Glomerular visceral epithelial cell (primary cell): Measurements from ENCODE around the gene IL36B.

Experiments
- DNase-seq: peaks from one replicate; pipeline ENCODE4 v3.0.0-alpha.2; 2016; ENCODE audit errors: extremely low spot score

The IL36B gene

DNA sequence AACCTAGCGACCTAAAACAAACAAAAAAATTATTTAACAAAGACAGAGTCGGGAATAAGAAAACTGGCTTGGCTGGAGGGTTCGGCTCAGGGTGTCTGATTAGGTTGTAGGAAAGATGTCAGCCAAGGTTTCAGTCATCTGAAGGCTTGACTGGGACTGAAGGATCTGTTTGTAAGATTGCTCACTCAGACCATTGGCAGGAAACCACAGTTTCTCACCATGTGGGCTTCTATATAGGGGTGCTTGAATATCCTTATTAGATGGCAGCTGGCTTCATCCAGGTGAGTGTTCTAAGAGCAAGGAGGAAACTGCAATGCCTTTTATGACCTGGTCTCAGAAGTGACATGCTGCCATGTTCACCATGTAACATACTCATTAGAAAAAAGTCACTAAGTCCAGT, 999 bp upstream of the IL36B start:
- no peak for DNase-seq

DNA sequence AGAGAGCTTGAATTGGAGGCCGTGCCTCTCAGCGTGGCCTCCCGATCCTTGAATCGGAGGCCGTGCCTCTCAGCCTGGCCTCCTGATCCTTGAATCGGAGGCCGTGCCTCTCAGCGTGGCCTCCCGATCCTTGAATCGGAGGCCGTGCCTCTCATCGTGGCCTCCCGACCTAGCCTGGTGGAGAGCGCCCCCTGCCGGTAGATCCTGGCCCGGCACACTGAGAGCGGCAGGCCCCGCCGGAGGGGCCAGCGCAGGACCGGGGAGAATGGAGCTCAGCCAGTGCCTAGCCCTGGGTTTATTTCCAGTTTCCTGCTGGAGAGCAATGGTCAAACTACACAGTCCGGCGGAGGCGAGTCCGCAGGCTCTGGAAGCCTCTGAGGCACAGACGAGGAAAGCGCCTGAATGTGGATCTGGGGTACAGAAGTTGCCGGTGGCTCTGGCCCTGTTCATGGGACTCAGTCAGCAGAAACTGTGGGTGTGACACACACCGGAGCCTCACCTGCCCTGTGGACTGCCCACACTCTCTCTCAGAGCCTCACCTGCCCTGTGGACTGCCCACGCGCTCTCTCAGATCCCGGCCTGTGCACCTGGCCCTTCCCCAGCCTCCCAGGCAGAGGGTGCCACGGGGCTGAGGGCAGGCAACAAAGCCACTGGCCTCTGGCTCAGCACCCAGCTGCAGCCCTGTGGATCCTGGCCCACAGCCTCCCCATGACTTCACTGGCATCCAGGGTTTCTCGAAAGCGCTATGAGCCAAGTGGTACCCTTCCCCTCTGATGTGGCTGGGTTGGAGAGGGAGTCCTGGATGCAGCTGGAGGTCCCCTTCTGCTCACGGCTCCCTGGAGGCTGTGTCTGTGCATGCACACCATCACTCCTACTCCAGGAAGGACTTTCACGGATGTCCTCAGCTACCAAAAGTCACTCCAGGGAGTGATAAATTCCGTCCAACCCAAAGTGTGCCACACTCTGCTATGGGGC, 1.5 kb downstream of the IL36B start:
- no peak for DNase-seq

DNA sequence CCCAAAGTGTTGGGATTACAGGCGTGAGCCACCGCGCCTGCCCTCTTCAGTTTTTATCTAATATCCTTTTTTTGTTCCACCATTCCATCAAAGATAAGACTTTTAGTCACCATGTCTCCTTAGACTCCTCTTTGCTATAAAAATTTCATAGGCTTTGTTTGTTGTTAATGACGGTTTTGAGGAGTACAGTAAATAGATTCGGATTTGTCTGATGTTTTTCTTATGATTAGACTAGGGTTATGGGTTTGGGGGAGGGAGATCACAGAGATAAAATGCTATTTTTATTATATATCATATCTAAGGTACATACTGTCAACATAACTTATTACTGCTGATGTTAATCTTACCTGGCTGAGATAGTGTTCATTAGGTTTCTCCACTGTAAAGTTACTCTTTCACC, 6.2 kb downstream of the IL36B start:
- DNase-seq: no peak

DNA sequence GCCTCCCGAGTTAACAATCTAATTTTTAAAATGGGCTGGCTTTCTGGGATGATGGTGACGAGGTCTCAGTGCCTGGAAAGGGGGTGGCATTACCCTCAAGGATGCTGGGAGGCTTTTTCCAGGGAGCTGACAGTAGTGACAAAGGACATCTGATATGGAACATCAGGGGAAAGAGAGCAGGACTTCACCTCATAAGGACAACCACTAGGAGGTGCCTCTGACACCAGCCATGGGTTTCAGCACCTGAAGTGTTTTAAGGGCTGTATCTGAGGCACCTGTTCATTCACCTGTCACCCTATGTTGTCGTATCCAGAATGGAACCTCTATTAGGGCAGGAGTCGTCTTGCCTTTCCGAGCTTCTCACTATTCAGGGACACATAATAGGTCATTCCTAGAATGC, 10.8 kb downstream of the IL36B start:
- no peak for DNase-seq

DNA sequence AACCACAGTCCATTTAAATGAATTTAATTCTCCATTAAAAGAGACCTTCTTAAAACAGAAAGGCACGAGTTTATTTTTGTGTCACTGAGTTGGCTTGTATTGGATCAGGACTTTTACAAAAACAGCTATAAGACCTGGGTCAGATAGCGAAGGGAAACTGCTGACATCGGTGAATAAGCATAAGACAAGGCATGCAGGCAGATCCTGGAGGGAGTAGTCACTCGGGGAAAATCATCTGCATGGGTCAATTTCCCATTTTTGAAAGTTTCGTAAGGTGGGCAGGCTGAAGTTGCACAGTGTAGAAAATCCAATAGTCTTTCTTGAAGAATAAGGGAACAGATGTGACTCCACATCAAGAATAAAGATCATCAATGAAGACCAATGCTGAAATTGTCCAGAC, 12.9 kb downstream of the IL36B start:
- no peak for DNase-seq

DNA sequence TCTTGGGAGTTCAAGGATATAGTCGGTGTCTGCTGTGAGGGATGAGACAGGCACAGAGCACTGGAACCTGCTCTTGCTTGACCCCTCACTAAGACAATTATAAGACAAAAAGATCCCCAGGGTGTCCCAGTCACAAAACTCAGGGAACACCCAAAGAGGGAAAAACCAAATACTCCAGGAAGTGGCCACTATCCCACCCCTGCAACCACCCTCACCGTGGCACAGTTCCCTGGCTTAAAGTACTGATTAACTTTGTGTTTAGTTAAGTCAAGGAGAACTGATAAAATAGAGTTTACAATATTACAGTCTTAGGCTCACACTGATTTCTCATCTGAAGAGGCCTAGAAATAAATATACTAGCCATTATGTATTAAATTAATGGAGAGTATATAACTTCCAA, 13.5 kb downstream of the IL36B start:
- DNase-seq: no peak

DNA sequence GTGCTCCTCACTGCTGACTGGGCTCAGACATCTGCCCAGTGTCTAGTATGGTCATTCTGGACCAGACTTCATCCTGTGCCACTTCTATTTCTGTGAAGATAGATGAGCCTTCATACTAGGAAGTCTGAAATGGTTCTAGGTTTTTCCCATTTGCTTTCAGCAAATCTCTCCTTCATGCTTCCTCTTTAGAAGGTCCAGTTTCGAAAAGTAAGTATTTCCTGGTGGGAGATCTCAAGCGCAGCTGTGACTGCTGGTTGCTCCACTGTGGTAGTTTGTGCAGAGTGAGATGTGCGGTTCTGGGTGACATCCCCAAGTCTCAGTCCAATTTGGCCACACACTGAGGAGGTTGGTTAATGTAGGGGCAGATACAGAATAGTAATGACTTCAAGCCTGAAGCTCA, 14.4 kb downstream of the IL36B start:
- no peak for DNase-seq

DNA sequence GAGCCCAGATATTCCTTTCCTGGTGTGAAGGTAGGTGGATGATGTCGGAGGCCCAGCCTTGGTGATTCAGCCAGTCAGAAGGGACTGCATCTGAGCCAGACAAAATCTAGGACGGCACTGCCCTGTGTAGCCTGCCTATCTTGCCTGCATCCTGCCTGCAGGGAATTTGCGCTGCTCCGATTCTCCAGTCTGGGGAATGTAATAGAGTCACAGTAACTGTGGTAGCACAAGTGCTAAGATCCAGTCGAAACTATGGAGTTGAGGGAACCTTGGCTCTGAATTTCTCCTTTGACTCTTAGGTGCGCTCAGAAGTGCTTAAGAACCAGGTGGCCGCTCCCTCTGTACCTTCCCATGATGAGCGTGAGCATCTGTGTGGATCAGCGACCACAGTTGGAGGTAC, 15.9 kb downstream of the IL36B start:
- no peak for DNase-seq

DNA sequence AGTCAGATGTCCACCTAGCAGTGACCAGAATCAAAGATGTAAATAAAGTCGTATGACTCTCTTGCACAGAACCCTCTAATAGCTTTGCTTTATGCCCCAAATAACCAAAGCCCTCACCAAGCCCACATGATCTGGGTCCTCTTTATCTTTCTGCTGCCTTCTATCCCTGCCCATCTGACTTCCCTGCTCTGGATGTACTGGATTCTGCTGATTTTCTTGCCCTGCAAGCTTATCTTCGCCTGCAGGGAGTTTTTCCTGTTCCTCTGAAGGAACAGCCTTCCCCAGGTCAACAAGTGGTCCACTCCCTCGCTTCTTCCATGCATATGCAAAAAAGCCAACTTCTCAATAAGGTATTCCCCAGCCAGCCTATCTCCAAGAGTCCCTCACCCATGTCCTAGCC, 18.7 kb downstream of the IL36B start:
- no peak for DNase-seq

DNA sequence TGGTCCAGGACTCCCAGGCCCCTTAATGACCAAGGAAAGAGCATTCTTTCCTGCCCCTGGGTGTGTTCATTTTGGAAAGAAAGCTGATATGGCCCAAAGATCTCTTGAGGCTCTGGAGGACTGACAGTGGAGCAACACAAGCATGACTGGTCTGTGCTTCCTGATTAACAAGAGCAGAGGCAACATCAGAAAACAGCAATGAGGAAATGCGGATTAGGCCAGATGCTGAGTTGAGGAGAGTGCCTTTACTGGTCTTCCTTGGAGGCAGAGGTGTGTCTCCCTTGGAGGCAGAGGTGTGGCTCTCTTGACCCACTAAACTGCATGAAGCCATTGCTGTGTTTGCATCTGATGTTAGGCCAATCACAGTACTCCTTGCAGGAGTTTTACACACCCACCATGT, 19.9 kb downstream of the IL36B start:
- no peak for DNase-seq

DNA sequence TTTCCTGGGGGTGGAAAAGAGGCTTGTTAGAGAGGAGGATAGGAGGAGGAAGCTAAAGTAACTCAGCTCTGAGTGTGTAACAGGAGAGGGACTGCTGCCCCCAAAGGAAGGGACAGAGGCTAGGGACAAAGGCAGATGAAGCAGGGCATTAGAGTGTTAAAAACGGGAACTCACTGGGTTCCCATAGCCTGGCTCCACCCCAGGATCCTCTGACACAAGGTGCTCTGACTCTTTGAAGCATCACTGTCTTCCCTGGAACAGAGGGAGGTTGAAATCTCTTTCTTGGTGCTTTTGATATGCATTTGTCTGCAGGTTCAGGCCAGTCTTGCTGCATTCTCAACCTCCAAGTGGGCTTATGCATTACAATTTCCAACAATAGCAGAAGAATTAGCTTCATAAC, 24.6 kb downstream of the IL36B start:
- no peak for DNase-seq

DNA sequence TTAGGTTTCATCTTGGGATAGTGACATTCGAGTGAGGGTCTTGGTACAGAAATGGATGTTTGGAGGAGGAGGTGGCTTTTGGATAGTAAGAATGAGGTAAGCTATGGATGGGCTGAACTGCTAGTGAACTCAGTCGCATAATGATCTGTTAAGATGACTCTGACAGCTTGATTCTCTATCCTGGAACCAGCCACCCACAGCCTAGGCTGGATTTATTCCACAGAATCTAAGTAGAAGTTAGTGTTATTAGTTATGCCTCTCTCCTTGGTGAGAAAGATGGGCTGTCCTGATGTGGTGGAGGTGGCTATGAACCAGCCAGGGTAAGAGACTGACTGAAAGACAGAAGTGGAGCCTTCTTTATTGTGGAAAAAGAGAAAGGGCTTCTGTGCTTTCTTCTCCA, 25.0 kb downstream of the IL36B start:
- no peak for DNase-seq

DNA sequence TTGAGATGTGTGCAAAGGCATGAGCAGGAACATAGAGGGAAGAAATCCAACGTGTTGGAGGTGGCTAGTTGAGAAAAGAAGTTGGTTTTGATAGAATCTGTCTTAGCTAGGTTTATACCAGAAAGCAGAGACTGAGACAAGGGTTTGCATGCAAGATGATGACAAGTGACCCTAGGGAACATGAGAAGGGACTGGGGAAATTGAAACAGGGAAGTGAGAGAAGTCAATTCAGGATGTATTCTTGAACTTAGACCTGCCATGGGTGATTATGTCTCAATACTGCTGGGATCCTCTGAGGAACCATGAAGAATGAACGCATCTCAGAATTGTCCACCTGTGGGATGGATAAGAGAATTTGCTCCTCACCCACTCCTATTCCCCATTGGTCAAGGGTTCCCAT, 26.9 kb downstream of the IL36B start:
- DNase-seq: no peak

DNA sequence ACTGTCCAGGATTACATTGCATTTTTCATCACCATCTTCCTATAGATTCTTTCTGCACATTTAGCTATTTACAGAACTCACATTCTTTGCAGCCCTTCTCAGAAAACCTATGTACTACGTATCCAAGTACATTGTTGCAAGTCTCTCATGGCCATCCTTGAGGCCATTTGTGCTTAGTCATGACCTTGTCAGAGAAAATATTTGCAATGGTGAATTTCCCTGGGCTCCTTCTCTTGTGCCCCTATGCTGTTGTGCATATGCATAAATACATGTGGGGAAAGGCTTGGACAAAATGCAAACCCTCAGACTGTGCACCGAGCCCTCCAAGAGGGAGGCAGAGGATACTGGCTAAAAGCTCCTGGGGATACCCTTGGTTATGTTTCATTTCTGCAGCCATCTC, 27.9 kb downstream of the IL36B start:
- no peak for DNase-seq

DNA sequence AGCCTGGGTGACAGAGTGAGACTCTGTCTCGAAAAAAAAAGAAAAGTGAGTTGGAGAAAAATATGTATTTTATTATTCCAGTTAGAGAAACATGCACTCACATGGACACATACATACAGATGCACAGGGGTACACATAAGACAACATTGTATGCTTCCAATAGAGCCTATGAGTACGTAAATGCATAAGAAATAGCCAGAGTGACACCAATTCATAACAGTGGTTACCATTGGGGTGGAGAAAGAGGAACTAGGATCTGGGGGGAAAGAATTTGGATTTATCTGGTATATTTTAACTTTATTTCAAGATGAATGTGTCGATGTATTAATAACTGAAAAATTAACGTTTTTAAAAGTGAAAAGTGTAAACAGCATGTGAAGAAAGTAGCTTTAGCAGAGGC, 31.4 kb downstream of the IL36B start:
- no peak for DNase-seq

DNA sequence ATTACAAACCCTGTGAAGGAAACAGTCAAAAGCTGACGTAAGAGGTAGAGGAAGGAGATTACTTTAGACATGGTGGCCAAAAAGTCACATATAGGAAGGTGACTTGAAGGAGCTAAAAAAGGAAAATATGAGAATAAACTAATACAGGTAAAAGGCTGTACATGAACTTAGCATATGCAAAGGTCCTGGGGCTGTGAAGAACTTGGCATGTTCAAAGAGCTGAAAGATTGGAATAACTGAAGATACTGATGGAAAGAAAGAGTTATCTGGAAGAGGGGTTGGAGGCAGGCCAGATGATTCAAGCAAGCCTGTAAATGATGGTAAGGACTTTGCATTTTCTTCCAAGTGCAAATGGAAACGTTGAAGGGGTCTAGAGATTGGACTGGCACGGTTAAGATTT, 34.2 kb downstream of the IL36B start:
- DNase-seq: no peak

DNA sequence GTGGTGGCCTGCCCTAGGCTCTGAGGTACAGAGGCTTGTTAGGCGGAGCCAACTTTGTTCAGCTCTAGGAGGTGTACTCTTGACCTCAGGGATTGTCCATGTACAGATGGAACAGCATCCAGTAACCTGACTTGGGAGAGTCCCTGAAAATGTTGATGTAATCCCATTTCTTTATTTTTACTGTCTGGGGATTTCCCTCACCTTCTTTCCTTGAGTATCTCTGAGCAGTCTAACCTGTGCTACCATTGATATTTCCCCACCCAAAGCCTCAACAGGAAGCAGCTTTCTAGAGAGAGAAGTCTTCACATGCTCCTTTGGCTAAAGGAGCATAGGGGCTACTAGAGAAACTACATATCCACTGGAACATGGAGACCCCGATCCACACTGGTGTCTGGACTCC, 37.0 kb downstream of the IL36B start:
- no peak for DNase-seq

DNA sequence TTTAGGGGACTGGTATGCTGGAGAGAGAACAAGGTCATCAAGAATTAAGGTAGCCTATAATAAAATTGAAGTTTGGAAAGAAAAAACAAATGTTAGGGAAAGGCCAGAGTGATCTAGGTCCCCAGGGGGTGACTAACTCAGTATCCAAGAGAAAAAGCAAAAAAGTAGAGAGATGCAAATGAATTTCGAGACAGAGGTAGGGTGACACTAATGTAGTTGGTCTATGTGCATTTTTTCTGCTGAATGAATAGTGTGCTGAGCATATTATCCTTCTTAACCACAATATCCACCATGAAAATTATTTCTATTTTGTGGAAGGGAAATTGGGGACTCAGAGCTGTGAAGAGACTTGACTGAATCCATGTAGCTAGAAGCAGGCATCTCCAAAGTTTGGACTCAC, 37.6 kb downstream of the IL36B start:
- DNase-seq: no peak

DNA sequence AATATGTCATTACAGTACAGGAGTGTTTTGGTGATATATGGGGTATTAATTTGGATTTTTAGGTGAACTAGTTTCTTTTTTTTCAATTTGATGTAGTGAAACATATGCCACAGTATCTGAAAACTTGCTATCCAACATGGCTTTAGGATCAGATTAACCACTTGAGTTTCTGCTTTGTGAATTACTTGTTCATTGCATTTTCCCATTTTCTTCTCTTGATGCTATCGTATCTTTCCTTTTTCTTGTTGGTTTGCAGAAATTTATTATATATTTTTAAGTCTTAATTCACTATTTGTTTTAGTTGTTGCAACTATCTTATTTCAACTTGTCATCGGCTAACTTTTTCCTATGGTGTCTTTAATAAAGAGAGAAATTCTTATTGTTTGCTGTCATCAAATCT, 38.6 kb downstream of the IL36B start:
- no peak for DNase-seq

DNA sequence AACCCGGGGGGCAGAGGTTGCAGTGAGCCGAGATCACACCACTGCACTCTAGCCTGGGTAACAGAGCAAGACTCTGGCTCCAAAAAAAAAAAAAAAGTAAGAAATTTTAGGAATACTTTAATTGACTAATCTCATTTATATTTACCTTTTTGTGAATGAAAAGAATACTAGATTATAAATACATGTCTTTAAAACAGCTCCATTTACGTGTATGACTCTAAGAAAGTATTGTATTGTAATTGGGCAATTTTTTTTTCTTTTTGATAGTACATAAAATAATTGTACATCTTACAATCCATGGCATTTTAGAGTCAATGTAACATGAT, 39.4 kb downstream of the IL36B start:
- DNase-seq: no peak

DNA sequence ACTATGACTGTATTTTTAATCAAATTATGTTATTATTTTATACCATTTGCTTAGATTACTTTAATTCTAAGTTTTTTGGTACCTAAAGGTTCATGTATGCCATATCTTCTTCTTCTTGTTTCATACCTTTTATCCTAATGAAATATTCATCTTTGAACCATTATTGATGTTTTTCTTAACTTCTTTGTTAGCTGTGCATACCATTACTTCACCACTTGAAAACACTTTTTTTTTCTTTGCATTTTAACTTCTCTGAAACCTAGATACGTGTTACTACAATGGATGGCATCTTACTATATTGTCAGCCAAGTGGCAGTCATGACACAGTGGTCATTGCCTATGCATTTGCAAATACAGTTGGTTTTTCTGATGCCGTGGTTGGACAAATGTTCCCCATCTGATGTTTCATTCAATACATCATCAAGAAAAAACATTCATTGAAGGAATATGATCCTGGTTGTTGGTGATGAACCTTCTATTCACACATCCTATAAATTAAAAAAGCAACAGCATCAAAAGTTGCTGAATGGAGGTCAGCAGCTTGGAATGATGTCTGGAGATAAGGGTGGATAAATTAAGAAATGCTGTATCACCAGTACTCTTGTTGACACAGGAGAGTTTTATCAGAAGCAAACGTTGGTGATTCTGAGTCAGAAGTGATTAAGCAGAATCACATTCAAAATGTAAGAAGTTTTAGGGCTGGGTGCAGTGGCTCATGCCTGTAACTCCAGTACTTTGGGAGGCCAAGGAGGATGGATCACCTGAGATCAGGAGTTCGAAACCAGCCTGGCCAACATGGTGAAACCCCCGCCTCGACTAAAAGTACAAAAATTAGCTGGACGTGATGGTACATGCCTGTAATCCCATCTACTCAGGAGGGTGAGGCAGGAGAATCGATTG, 40.0 kb downstream of the IL36B start:
- DNase-seq: no peak

DNA sequence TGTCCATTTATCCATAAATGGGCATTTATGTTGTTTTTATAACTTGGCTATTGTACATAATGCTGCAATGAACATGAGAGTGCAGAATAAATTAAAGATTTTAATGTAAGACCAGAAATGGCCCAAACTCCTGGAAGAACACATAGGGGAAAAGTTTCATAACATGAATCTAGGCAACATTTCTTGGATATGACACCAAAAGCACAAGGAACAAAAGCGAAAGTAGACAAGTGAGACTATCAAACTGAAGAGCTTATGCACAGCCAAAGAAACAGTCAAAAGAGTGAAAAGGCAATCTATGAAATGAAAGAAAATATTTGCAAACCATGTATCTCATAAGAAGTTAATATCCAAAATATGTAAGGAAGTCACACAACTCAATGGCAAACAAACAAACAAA, 41.6 kb downstream of the IL36B start:
- DNase-seq: no peak

DNA sequence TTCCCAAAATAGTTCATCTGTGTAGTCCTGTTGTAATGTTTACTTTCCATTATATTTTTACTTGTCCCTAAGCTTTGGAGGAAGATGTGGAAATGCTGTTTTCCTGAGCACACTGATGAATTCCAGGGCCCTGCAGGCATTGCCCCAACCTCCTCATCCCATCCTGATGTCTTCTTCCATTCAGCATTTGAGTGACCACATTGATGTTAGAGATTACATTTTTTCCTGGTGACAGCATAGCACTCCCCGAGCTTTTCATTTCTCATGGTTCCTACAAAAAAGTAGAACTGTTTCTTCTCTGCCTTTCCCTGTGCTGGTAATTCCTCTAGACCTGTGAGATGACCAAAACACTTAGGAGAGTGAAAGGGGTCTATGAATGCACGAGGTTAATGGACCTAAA, 42.6 kb downstream of the IL36B start:
- no peak for DNase-seq
